CD4-positive, alpha-beta T cell (primary cell): Measurements from ENCODE around the gene SYF2. TPM values are rescaled to one million over a fixed set of nuclear protein-coding genes. Genes with fewer than 3 reads are reported as not detected.

ENCODE experiments used
- ATAC-seq: fragments of 200-7000 bp; cut with Tn5 transposase; one replicate; pipeline ENCODE4 v1.10.0; 2022; ENCODE audit warnings: mild to moderate bottlenecking; ENCODE audit not compliant: poor library complexity
- CTCF ChIA-PET: fragments of 350-600 bp; sonication (Branson Sonifier 250); formaldehyde crosslinking; loops from one replicate; lab custom pipeline; 2021; ENCODE audit warnings: antibody characterized with exemption, inconsistent platforms; lab: Charles Lee
- POLR2A ChIA-PET: fragments of 350-600 bp; sonication (Branson Sonifier 250); formaldehyde crosslinking; loops from one replicate; lab custom pipeline; 2021; ENCODE audit warnings: antibody characterized with exemption, inconsistent platforms; lab: Charles Lee
- DNase-seq, 14 experiments: peaks; one replicate each; pipeline ENCODE4 v3.0.0-alpha.2; 2013 to 2020; ENCODE audit warnings: mixed read lengths in 2 of 14
- H3K27ac ChIP-seq, 2 donors: one replicate each; pipeline versions ENCODE4 v1.5.1 to v1.7.0; 2013; ENCODE audit warnings: low read length in 2 of 2, low read depth in 1 of 2, mild to moderate bottlenecking in 1 of 2
- H3K27me3 ChIP-seq, 2 experiments: 1 replicate in 1 of 2; 2 replicates in 1 of 2; pipeline versions ENCODE4 v1.6.1 to v1.7.0; 2013; ENCODE audit warnings: low read length in 2 of 2, control low read depth in 1 of 2, mild to moderate bottlenecking in 1 of 2, moderate library complexity in 1 of 2; ENCODE audit not compliant: insufficient read depth in 2 of 2, control insufficient read depth in 1 of 2
- H3K36me3 ChIP-seq: one replicate; pipeline ENCODE4 v1.6.1; 2013; ENCODE audit warnings: low read length, control low read depth; ENCODE audit not compliant: insufficient read depth
- H3K4me1 ChIP-seq: one replicate; pipeline ENCODE4 v1.6.1; 2013; ENCODE audit warnings: low read length, control low read depth; ENCODE audit not compliant: insufficient read depth
- H3K4me3 ChIP-seq: one replicate; pipeline ENCODE4 v1.5.1; 2013; ENCODE audit warnings: mild to moderate bottlenecking, low read length, moderate library complexity
- H3K9me3 ChIP-seq, 2 experiments: 1 replicate in 1 of 2; 2 replicates in 1 of 2; pipeline versions ENCODE4 v1.6.1 to v1.7.0; 2013; ENCODE audit warnings: low read length in 2 of 2, mild to moderate bottlenecking in 2 of 2, control low read depth in 1 of 2, moderate library complexity in 1 of 2; ENCODE audit not compliant: control insufficient read depth in 1 of 2, insufficient read depth in 1 of 2
- H3K27ac Mint-ChIP-seq: one replicate; pipeline ENCODE4 v1.8.0; 2020; ENCODE audit warnings: mixed read lengths
- H3K27me3 Mint-ChIP-seq: one replicate; pipeline ENCODE4 v1.8.0; 2021; ENCODE audit warnings: mixed read lengths
- H3K36me3 Mint-ChIP-seq: one replicate; pipeline ENCODE4 v1.8.0; 2021; ENCODE audit warnings: low read depth, mixed read lengths
- H3K4me1 Mint-ChIP-seq: one replicate; pipeline ENCODE4 v1.8.0; 2021; ENCODE audit warnings: low read depth, mixed read lengths
- H3K4me3 Mint-ChIP-seq: one replicate; pipeline ENCODE4 v1.8.0; 2020; ENCODE audit warnings: mild to moderate bottlenecking, mixed read lengths
- H3K9me3 Mint-ChIP-seq: one replicate; pipeline ENCODE4 v1.8.0; 2020; ENCODE audit warnings: mixed read lengths
- intact Hi-C, 2 experiments: fragments of 100-400 bp; cut with DNase I in 1 of 2; cut with micrococcal nuclease in 1 of 2; formaldehyde crosslinking; loops; one replicate each; pipeline versions ENCODE4 v1.15.1 to v1.9.0; 2023 to 2025; cut with DNase I, micrococcal nuclease
- total RNA-seq, 174 experiments: library from RNA in 2 of 174; stranded (reverse) in 2 of 174; gene quantifications; one replicate each; pipeline ENCODE4 v1.2.3 and lab custom pipeline; 2021 to 2026
- TF ChIP-seq, protein P1 (sequence below): fragments of 200-600 bp; IDR thresholded peaks from one replicate; pipeline ENCODE4 v1.8.0; 2022; ENCODE audit warnings: antibody characterized with exemption, mild to moderate bottlenecking

The SYF2 gene
- total RNA-seq, 2 experiments from 2014 or later, result 93.3 to 98.9 TPM

DNA sequence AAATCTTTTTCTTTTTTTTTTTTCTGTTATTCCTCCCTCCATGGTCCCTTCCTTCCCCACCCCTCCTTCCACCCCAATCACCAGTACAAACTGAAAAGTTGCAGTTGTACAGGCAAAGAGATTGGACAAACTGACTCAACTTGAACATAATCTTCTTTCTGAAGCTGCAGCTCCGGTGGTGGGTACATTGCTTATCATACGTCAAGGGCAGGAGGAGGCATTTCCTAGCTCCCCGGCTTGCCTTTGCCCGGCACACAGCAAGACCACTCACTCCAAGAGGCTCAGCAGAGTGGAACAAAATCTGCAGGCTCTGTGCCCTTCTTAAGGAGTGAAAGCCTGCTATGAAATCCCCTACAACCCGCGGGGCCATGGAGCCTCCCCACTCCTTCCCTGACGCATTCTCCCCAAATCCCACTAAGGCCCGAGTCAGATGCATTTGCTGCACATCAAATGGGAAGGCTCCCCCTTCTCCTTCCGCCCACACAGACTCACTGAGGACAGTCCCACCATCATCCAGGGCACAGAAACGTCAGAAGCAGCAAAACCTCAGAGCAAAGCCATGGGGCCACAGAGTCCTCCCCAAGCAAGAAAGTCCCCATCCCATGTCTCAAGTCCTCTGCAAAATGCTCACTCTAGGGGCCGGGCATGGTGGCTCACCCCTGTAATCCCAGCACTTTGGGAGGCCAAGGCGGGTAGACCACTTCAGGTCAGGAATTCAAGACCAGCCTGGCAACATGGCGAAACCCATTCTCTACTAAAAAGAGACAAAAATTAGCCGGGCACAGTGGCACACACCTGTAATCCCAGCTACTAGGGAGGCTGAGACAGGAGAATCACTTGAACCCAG, 45.9 kb downstream of the SYF2 start:
- no peak for ATAC-seq
- no peak overlapping the region for H3K4me3 Mint-ChIP-seq
- no peak overlapping the region for H3K4me3 ChIP-seq
- H3K27ac Mint-ChIP-seq, result no peak overlapping the region
- H3K27ac ChIP-seq, result no peak overlapping the region
- no peaks in the 10 kb centered on the region for H3K4me1 Mint-ChIP-seq
- H3K9me3 Mint-ChIP-seq, result no peaks in the 10 kb centered on the region
- no peak for DNase-seq
- H3K27me3 ChIP-seq, result no peaks in the 10 kb centered on the region
- ChIA-PET CTCF (no interaction called here), POLR2A (no interaction called here)
- H3K4me1 ChIP-seq, result no peaks in the 10 kb centered on the region
- TF ChIP-seq, protein P1, sequence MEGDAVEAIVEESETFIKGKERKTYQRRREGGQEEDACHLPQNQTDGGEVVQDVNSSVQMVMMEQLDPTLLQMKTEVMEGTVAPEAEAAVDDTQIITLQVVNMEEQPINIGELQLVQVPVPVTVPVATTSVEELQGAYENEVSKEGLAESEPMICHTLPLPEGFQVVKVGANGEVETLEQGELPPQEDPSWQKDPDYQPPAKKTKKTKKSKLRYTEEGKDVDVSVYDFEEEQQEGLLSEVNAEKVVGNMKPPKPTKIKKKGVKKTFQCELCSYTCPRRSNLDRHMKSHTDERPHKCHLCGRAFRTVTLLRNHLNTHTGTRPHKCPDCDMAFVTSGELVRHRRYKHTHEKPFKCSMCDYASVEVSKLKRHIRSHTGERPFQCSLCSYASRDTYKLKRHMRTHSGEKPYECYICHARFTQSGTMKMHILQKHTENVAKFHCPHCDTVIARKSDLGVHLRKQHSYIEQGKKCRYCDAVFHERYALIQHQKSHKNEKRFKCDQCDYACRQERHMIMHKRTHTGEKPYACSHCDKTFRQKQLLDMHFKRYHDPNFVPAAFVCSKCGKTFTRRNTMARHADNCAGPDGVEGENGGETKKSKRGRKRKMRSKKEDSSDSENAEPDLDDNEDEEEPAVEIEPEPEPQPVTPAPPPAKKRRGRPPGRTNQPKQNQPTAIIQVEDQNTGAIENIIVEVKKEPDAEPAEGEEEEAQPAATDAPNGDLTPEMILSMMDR, result no peak
- H3K36me3 ChIP-seq, result no peaks in the 10 kb centered on the region
- intact Hi-C loops, result no loop called here
- no peaks in the 10 kb centered on the region for H3K27me3 Mint-ChIP-seq
- no peaks in the 10 kb centered on the region for H3K9me3 ChIP-seq
- no peaks in the 10 kb centered on the region for H3K36me3 Mint-ChIP-seq

DNA sequence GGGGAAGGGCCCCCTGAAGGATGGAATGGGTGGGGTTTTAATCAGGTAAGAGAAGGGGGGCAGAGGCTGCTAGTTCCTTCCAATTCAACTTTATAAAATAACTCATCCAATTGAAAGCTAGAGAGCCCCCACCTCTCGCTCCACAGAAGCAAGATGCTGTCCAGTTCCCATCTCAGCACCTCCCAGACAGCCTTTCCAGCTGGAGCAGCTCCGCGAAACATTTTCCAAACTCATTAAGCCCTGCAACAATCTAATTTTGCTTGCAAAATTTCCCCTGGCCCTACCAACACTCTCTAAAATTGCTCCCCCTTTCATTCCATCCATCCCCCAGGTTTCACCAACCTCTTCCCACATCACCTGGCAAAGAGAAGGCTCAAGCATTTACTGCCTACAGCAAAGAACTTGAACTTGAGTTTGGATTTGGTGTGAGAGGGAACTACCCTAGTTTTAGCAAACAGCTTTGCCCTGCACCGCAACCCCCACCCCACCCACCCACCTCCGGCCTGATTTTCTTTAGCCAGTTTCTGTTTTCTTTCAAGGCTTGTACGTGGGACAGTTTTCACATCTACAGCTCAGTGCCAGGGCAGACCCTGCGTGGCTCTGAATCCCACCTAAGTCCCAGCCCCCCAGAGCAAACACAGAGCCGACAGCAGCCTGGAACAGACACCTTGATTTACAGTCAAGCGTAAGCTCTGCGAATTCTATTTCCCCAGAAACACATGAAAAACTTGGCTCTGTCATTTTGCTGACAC, 46.7 kb downstream of the SYF2 start:
- POLR2A ChIA-PET, result no interaction called here
- CTCF ChIA-PET, result no interaction called here
- H3K27ac ChIP-seq, result no peak overlapping the region
- no peak overlapping the region for H3K27ac Mint-ChIP-seq
- H3K9me3 Mint-ChIP-seq, result no peaks in the 10 kb centered on the region
- no peak overlapping the region for H3K4me3 ChIP-seq
- intact Hi-C loops, result no loop called here
- no peak for ATAC-seq
- H3K27me3 ChIP-seq, result no peaks in the 10 kb centered on the region
- H3K4me1 Mint-ChIP-seq, result no peaks in the 10 kb centered on the region
- TF ChIP-seq, protein P1, result no peak
- DNase-seq, result no peak
- no peaks in the 10 kb centered on the region for H3K4me1 ChIP-seq
- no peaks in the 10 kb centered on the region for H3K27me3 Mint-ChIP-seq
- no peaks in the 10 kb centered on the region for H3K36me3 ChIP-seq
- H3K36me3 Mint-ChIP-seq, result no peaks in the 10 kb centered on the region
- no peak overlapping the region for H3K4me3 Mint-ChIP-seq
- H3K9me3 ChIP-seq, result no peaks in the 10 kb centered on the region

DNA sequence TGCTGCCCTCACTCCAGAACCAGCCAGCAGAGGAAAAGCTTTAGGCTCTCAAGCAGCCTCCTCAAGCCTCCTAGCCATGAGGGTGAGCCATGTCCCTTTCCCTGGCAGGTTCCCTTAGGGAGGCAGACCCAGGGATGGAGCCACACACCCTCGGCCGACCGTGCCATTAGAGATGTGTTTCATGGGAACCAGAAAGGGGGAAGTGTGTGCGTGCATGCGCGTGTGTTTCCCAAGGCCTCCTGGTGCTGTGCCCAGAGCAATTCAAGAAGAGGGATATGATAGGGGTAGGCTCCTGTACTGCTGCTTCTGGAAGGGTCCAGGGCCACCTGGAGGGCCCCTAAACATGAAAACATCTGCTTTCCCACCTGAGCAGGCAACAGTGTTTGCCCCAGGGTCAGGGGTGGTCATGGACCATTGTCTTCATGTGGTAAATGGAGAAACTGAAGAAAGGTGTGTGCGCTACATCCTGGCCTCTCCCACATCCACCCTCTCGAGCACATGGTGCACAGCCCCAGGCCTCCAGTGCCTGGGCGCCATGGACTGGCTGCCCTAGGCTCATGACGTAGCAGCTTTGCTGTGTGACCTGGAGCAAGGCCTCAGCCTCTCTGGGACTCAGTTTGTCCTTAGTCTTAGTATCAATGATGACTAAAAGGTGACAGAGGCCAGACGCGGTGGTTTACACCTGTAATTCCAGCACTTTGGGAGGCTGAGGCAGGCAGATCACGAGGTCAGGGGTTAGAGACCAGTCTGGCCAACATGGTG, 48.1 kb downstream of the SYF2 start:
- CTCF ChIA-PET, result no interaction called here
- H3K27ac ChIP-seq, result no peak overlapping the region
- no peaks in the 10 kb centered on the region for H3K36me3 ChIP-seq
- H3K27me3 Mint-ChIP-seq, result no peaks in the 10 kb centered on the region
- ATAC-seq, result no peak
- H3K4me1 ChIP-seq, result no peaks in the 10 kb centered on the region
- H3K4me1 Mint-ChIP-seq, result no peaks in the 10 kb centered on the region
- H3K4me3 Mint-ChIP-seq, result no peak overlapping the region
- no peaks in the 10 kb centered on the region for H3K27me3 ChIP-seq
- POLR2A ChIA-PET, result no interaction called here
- no peaks in the 10 kb centered on the region for H3K9me3 Mint-ChIP-seq
- TF ChIP-seq, protein P1, result no peak
- DNase-seq, result peak in 1 of 14 experiments; percentile 19
- no peaks in the 10 kb centered on the region for H3K36me3 Mint-ChIP-seq
- no peak overlapping the region for H3K4me3 ChIP-seq
- no peaks in the 10 kb centered on the region for H3K9me3 ChIP-seq
- H3K27ac Mint-ChIP-seq, result no peak overlapping the region
- intact Hi-C loops, result no loop called here
